Kidney glomerular epithelial cell (primary cell): ENCODE measurements around the gene ELOVL6.
A peak's percentile ranks its signal among the peaks of the same experiment; 100 is the strongest.
"Not testable (repeated sequence)": the region's sequence is repeated elsewhere in the genome, so short reads cannot be mapped to it uniquely, and the experiment has no call there.

Experiments
- DNase-seq: peaks from one replicate; lab custom pipeline; 2025; lab: John Stamatoyannopoulos, UW

Gene ELOVL6

GRCh38 chr4:110196871-110197528, 1.4 kb downstream of the ELOVL6 start:
- DNase-seq: peak; percentile 56

GRCh38 chr4:110196206-110196870, 2.1 kb downstream of the ELOVL6 start:
- DNase-seq: no peak

GRCh38 chr4:110195561-110196205, 2.7 kb downstream of the ELOVL6 start:
- DNase-seq: peak; percentile 9

GRCh38 chr4:110193822-110194761, 4.3 kb downstream of the ELOVL6 start:
- peak; percentile 82 for DNase-seq

GRCh38 chr4:110193287-110193686, 5.1 kb downstream of the ELOVL6 start:
- DNase-seq: not testable (repeated sequence)

GRCh38 chr4:110190249-110190648, 8.2 kb downstream of the ELOVL6 start:
- no peak for DNase-seq

- peak; percentile 41 for DNase-seq
Measured at GRCh38 chr4:110188113-110188512, 10.3 kb downstream of the ELOVL6 start.

GRCh38 chr4:110184791-110185155, 13.6 kb downstream of the ELOVL6 start:
- no peak for DNase-seq

GRCh38 chr4:110184140-110184790, 14.2 kb downstream of the ELOVL6 start:
- DNase-seq: peak; percentile 73

GRCh38 chr4:110183643-110184042, 14.8 kb downstream of the ELOVL6 start:
- peak; percentile 84 for DNase-seq

- DNase-seq: no peak
Measured at GRCh38 chr4:110183058-110183457, 15.4 kb downstream of the ELOVL6 start.

GRCh38 chr4:110181890-110182289, 16.5 kb downstream of the ELOVL6 start:
- no peak for DNase-seq

- DNase-seq: no peak
Measured at GRCh38 chr4:110175634-110176033, 22.8 kb downstream of the ELOVL6 start.

GRCh38 chr4:110172972-110173371, 25.4 kb downstream of the ELOVL6 start:
- DNase-seq: no peak

GRCh38 chr4:110171971-110172370, 26.4 kb downstream of the ELOVL6 start:
- no peak for DNase-seq

GRCh38 chr4:110170861-110171260, 27.6 kb downstream of the ELOVL6 start:
- DNase-seq: no peak

- peak; percentile 52 for DNase-seq
Measured at GRCh38 chr4:110165382-110166286, 32.8 kb downstream of the ELOVL6 start.

- no peak for DNase-seq
Measured at GRCh38 chr4:110164856-110165255, 33.6 kb downstream of the ELOVL6 start.

GRCh38 chr4:110164251-110164650, 34.2 kb downstream of the ELOVL6 start:
- DNase-seq: no peak

- peak; percentile 46 for DNase-seq
Measured at GRCh38 chr4:110163327-110164069, 34.9 kb downstream of the ELOVL6 start.
